D341Med (cell line): ENCODE data around the gene CIC.

Source experiments
- DNase-seq: peaks from one replicate; pipeline ENCODE4 v3.0.0; 2012; ENCODE audit warnings: low spot score

Gene CIC

DNA sequence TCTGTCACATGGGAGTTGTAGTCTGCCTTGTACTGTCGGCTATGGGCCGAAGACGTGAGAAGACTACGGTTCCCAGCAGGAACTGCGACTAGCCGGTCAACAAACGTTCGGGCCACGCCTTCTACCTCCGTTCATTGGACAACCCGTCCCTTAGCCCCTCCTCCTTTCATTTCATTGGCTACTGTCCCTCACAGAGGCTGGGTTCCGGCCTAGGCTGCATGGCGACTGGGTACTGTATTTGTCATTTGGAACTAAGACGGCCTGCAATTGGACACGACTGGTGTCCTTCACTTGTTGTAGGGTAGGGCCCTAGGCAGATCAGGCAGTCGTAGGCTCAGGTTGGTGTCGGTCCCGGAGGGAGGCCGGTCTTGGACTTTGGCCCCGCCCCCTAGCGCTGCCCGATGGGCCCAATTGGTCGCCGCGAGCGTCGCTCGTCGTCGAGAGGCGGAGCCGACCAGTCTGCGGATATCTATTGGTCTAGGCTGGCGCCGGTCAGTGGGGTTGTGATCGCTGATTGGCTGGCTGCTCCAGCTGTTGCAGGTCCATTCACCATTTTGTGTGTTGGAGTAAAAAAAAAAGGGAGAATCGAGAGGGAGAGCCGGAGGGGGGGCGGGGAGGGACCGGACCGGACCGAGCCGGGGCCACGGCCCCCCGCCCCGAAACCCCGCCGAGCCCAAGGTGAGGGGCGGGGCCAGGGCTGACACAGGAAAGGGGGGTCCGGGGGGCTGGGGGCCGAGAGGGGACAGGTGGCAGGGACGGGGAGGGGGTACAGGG lies at the start of gene CIC:
CIC (plus strand) TSS at position 549 of the 774 bp plus-strand sequence. CDS start 2,532 bp downstream, outside the sequence.
- DNase-seq, result peak; percentile 94

DNA sequence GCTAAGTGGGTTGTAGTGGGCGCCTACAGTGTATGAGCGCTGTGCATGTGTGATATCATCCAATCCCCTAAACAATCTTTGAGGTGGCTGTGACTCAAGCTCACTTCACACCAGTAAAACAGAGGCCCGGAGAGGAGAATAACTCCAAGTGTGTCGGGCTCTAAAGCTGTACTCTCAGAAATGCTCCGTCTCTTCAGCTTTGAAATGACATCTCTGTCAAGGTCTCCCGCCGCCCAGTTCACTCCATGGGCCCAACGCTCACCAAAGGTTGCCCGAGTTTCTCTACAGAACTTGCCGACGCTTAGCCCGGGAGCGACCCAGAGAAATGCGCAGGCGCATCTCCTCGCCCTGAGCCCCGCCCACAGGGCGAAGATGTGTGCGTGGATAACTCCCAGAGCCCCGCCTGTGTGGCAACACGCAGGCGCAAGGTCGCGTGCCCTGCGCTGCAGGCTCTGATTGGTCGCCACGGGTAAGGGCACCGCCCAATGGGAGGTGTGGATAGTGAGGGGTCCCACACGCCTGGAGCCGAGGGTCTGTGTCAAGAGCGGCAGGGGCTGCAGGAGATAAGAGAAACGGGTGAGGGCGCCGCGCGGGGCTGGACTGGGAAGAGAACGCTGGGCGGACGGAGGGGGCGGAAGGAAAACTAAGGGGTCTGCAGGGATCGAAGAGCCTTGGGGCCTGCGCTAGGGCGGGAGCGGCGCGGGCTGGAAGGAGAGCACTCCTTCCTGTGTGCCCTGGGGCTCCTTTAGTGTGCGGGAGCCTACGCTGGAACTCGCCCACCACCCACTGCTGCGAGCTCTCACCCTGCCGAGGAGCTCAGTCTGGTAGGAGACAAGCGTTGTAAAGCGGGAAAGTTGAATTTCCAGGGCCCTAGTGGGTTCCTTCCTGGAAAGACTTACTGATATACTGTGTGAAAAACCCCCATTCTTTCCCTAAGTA lies 49.0 kb upstream of the CIC start, which contains the start of gene ZNF526:
ZNF526 (plus strand) TSS at position 501 of the 939 bp plus-strand sequence. CDS start 4,092 bp downstream, outside the sequence.
- DNase-seq, result peak; percentile 99

DNA sequence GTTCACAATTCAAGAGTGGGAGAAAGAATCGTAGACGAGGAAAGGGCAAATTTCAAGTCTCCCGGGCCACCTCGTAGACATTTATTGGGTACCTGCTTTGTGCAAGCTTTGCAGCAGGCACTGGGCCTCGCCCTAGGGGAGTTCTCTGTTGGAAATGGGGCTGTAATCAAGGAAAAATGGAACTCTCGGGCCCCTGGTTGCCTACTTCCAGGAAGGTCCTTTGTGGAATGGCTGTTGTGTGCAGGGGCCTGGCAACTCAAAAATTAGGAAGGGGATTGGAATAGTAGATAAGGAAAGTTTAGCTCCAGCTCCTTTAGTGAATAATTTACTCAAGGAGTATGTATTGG lies 48.3 kb upstream of the CIC start:
- no peak for DNase-seq

GRCh38 chr19:42224940-42225717 lies 43.9 kb upstream of the CIC start:
- no peak for DNase-seq

GRCh38 chr19:42225718-42226292 lies 43.2 kb upstream of the CIC start:
- no peak for DNase-seq

DNA sequence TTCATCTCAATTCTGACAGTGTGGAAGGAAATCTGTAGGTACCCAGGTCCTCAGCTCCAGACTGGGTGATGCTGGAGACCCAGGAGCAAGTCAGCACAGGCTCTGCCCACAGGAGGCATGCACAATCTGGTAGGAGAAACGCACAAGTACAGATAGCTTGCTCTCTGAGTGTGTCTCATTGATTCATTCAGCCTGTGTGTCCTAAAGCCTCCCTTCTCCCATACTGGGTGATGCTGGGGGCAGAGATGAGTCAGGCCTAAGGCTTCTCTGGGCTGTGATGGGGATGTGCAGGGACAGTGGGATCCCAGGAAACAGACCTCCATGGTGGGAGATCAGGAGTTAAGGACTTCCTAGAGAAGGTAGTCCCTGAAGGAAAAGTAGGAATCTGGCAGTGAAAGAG lies 42.2 kb upstream of the CIC start:
- no peak for DNase-seq

- DNase-seq, result no peak
These were observed 40.4 kb upstream of the CIC start for GRCh38 chr19:42228641-42229040.

- DNase-seq, result no peak
These were observed 39.7 kb upstream of the CIC start for GRCh38 chr19:42229301-42229854.

DNA sequence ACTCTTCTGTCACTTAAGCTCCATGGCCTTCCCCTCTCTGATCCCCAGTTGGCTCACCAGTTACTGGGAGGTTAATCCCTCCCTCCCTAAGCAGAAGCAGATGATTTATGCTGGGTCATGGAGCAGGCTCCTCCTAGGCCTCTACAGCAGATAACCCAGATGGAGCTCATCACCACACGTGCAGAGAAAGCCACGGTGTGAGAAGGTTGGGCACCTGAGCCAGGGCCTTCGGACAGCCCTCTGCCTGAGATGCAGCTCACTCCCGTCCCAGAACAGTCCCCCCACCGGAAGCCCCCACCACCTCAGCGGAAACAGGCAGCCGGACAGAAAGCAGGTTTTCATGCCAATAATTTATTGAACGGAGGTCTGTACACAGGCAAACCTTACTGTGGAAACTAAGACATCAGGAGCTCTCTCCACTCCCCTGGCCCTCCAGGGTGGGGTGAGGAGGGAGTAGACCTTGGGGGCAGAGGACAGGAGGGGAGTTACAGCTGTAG lies 39.1 kb upstream of the CIC start:
- DNase-seq, result peak; percentile 81

- DNase-seq, result no peak
These were observed 38.5 kb upstream of the CIC start for GRCh38 chr19:42230571-42230970.

DNA sequence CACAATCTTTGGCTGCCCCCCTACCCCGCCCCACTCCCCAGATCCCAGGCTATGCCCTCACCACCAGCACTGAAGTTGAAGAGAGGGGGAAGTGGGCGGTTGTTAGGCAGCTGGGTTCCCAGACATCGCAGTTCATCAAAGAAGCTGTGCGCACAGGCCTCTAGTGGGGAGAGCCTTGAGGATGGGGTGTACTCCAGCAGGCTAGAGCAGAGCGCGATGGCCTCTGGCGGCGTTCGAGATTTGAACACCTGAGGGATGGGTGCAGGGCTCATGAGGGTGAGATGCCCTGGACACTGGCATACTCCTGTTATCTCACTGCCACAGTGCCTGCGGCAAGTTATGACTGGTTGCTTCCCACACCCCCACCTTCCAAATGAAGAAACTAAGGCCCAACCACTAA lies 36.6 kb upstream of the CIC start:
- DNase-seq, result no peak

DNA sequence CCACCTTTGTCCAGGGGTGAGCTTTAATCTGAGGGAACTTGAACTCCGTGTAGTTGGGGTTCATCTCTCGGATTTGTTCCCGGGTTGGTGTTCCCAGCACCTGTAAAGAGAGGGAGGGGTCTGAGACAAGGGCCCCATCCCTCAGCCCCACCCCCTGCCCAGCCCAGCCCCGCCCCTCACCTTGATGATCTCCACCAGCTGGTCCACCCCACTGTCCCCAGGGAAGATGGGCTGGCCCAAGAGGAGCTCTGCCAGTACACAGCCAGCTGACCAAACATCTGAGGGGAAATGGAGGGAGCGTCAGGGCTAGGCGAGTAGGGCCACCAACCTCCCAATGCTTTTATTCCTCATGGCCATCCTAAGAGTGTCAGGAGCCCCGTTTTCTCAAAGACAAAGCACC lies 35.9 kb upstream of the CIC start:
- DNase-seq, result no peak

DNA sequence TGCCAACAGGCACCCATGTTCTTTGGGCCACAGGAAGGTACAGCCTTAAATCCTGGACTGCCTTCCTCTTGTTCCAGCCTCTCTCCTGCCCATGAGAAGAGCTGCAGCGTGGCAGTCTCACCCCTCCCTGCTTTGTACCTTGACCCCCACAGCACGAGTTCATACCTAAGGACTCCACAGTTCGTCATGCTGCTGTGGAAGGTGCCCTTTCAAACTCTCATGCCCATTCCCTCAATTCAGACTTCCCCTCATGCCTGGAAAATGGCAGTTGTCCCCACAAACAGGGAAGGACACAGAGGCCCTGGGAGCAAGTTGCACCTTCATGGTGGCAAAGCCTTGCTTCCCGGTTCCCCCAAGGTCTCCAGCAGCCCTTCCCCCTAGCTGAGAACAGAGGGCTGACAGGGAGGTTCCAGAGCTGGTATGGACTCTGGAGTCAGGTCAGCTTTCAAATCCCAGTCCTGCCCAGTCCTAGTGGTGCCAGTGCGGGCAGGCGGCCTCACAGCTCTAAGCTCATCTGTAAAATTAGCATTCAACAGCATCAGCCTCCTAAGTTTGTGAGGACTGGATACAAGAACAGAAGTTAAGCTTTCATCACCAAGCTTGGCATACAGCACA lies 35.3 kb upstream of the CIC start:
- DNase-seq, result no peak

DNA sequence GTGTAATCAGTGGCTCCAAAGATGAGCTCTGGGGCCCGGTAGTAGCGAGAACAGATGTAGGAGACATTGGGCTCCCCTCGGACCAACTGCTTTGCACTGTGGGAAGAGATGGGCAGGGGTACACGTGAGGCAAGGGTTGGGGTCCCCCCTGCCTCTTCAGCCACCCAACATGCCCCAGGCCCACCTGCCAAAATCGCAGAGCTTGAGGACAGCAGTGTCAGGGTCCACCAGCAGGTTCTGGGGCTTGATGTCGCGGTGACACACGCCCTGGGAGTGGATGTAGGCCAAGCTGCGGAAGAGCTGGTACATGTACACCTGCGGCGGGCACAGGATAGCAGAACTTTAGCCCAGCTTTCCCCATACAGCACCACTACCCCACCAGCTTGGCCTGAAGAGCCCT lies 34.7 kb upstream of the CIC start:
- no peak for DNase-seq

DNA sequence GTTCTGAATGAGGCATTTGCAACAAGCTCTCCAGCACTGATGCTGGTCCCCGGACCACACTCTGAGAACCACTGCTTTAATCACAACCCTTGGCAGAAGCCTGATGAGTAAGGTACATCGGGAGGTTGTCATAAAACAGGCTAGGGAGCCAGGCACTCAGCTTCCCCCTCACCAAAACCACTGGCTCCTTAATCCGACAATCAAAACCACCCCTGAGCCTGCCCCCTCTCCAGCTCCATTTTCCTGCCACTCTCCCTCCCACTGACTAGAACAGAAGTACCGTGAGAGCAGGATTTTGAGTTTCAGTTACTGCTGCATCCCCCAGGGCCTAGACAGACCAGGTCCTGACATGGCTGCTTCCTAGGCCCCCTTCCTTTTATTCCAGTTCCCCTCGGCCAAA lies 33.9 kb upstream of the CIC start:
- DNase-seq, result no peak

GRCh38 chr19:42239544-42240220 lies 29.4 kb upstream of the CIC start:
- DNase-seq, result no peak

GRCh38 chr19:42241279-42241678 lies 27.8 kb upstream of the CIC start:
- DNase-seq, result no peak

DNA sequence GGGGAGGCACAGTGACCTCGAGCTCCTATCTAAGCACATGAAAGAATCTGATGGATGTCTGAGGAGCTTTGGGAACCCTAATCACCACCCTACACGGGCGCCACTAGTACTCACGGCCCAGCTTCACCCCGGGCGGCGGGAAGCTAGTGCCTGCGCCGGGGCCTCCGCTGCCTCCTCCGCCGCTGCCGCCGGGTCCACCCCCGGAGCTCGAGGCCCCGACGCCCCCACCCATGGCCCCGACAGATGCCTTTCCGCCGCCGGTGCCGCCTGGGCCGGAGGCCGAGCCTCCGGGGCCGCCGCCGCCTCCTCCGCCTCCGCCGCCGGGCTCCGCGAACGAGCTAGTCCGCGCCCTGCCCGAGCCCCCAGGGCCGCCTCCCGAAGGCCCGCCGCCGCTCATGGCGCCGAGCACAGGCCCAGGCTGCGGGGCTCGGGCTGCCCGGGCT lies 27.0 kb upstream of the CIC start:
- no peak for DNase-seq

DNA sequence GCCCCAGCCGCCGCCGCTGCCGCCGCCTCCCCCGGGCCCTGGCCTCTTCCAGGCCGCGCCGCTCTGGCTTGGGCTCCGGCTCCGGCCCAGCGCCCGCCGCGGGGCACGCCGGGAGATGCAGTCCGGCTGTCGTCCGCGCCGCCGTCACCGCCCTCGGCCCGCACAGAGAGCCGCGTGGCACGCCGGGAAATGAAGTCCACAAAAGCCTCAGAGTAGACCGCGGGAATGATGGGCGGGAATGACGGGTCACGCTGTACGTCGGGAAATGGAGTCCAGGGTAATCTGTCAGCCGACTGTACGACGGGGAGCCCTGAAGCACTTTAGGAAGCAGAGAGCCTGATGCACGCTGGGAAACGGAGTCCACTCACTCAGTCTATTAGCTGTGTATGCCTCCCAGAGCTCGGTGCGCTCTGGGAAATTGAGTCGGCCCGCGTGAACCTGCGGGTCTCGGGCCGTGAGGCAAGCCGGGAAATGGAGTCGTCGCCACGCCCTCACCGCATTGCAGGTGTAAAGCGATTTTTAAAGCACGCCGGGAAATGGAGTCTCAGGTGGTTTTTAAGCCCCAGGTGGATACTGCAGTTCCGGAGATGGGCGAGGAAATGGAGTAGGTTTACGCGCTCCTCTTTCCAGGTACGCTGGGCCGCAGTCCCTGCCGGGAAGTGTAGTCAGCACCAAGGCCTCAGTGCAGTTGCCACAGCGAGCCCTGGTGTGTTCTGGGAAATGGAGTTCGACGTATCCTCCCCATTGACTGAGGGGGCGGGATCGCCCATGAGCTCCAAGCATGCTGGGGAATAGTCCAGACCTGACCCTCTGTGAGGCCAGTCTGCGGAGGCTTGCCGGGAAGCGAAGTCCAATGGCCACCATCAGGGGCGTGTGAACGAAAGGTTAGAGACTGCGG lies 26.3 kb upstream of the CIC start, which contains the start of gene GSK3A:
GSK3A (minus strand) TSS at position 91 of the 898 bp plus-strand sequence. CDS start 137 bp downstream, outside the sequence.
- peak; percentile 92 for DNase-seq
